HCT116 (cell line): ENCODE data around the gene EIF3I. TPM values are rescaled to one million over a fixed set of nuclear protein-coding genes. Genes with fewer than 3 reads are reported as not detected.

ENCODE experiments used
- ATAC-seq: fragments of 200-7000 bp; cut with Tn5 transposase; 2 replicates; pipeline ENCODE4 v1.9.1; 2020; ENCODE audit warnings: mild to moderate bottlenecking, moderate library complexity
- BruUV-seq: library from RNA; stranded (reverse); fragments of 400-500 nt; replicated peaks from 2 replicates; lab custom pipeline; 2021; lab: Mats Ljungman, UMichigan
- CTCF ChIA-PET: fragments of 300-600 bp; sonication (Branson Sonifier 250); formaldehyde crosslinking; loops from one replicate; lab custom pipeline; 2021; ENCODE audit warnings: antibody characterized with exemption; lab: Charles Lee
- POLR2A ChIA-PET: fragments of 300-600, 350-600 bp; sonication (Branson Sonifier 250); formaldehyde crosslinking; loops from one replicate; lab custom pipeline; 2021; ENCODE audit warnings: antibody characterized with exemption; lab: Charles Lee
- RAD21 ChIA-PET, 2 experiments: fragments of 300-600 bp; sonication (Branson Sonifier 250); formaldehyde crosslinking; loops; one replicate each; lab custom pipeline; 2023; ENCODE audit warnings: low total read pairs in 2 of 2; ENCODE audit not compliant: uncharacterized antibody in 2 of 2, unreplicated experiment in 2 of 2, low non-redundant PET in 1 of 2; lab: Charles Lee
- DNase-seq: peaks from one replicate; pipeline ENCODE4 v3.0.0-alpha.2; 2010; ENCODE audit warnings: low read depth, low spot score
- H2AFZ ChIP-seq: fragments of 200-600 bp; shearing (Covaris generic), sonication (generic); 2 replicates; pipeline ENCODE4 v1.6.1; 2017; ENCODE audit warnings: low read depth, mixed run types, mixed read lengths, antibody characterized with exemption, low read length; ENCODE audit not compliant: poor library complexity, severe bottlenecking
- H3K27ac ChIP-seq: 2 replicates; pipeline ENCODE4 v1.5.1; 2012; ENCODE audit warnings: low read depth, low read length
- H3K27me3 ChIP-seq: fragments of 200-600 bp; sonication (generic); 2 replicates; pipeline ENCODE4 v1.6.1; 2016; ENCODE audit warnings: mixed run types, low read length, mixed read lengths; ENCODE audit not compliant: insufficient read depth
- H3K36me3 ChIP-seq, 2 experiments: fragments of 200-500 bp in 1 of 2; fragments of 200-600 bp in 1 of 2; sonication (Bioruptor generic) in 1 of 2; sonication (generic) in 1 of 2; 2 replicates each; pipeline versions ENCODE4 v1.5.1 to v1.6.1; 2014 to 2016; ENCODE audit warnings: low read length in 2 of 2, inconsistent platforms in 1 of 2, mixed read lengths in 1 of 2, mixed run types in 1 of 2; ENCODE audit not compliant: insufficient read depth in 2 of 2, control insufficient read depth in 1 of 2
- H3K4me1 ChIP-seq, 2 experiments: fragments of 200-600 bp in 1 of 2; sonication (generic) in 1 of 2; 2 replicates each; pipeline versions ENCODE4 v1.5.1 to v1.6.1; 2012 to 2017; ENCODE audit warnings: low read length in 2 of 2, inconsistent platforms in 1 of 2, mild to moderate bottlenecking in 1 of 2, mixed read lengths in 1 of 2, mixed run types in 1 of 2, moderate library complexity in 1 of 2; ENCODE audit not compliant: insufficient read depth in 2 of 2, control insufficient read depth in 1 of 2
- H3K4me2 ChIP-seq: fragments of 200-600 bp; sonication (generic); 2 replicates; pipeline ENCODE4 v1.6.1; 2017; ENCODE audit warnings: mixed run types, low read length, mixed read lengths
- H3K4me3 ChIP-seq, 2 experiments: fragments of 200-600 bp in 1 of 2; sonication (generic) in 1 of 2; replicated peaks in 1 of 2; 2 replicates each; pipeline ENCODE4 v1.5.1; 2011 to 2016; ENCODE audit warnings: low read length in 2 of 2, control low read depth in 1 of 2, low read depth in 1 of 2, mild to moderate bottlenecking in 1 of 2, mixed read lengths in 1 of 2, mixed run types in 1 of 2
- H3K79me2 ChIP-seq: fragments of 200-600 bp; sonication (generic); 2 replicates; pipeline ENCODE4 v1.6.1; 2017; ENCODE audit warnings: mild to moderate bottlenecking, mixed run types, low read length, moderate library complexity, mixed read lengths; ENCODE audit not compliant: insufficient read depth
- H3K9ac ChIP-seq: fragments of 200-600 bp; sonication (generic); 2 replicates; pipeline ENCODE4 v1.6.1; 2016; ENCODE audit warnings: low read length, mixed read lengths
- H3K9me2 ChIP-seq: fragments of 200-600 bp; sonication (generic), shearing (Covaris generic); 2 replicates; pipeline ENCODE4 v1.6.1; 2017; ENCODE audit warnings: mixed run types, mild to moderate bottlenecking, moderate library complexity; ENCODE audit not compliant: insufficient read depth
- H3K9me3 ChIP-seq, 2 experiments: fragments of 200-500 bp in 1 of 2; fragments of 200-600 bp in 1 of 2; sonication (Bioruptor generic) in 1 of 2; sonication (generic) in 1 of 2; 2 replicates each; pipeline ENCODE4 v1.6.1; 2014 to 2017; ENCODE audit warnings: low read length in 2 of 2, mixed read lengths in 2 of 2, inconsistent platforms in 1 of 2, low read depth in 1 of 2, mild to moderate bottlenecking in 1 of 2, mixed run types in 1 of 2, moderate library complexity in 1 of 2; ENCODE audit not compliant: control insufficient read depth in 1 of 2, insufficient read depth in 1 of 2
- H4K20me1 ChIP-seq: fragments of 200-600 bp; sonication (generic), shearing (Covaris generic); 2 replicates; pipeline ENCODE4 v1.6.1; 2017; ENCODE audit warnings: mixed run types, mild to moderate bottlenecking, moderate library complexity; ENCODE audit not compliant: insufficient read depth
- ATF3 ChIP-seq: IDR thresholded peaks from 2 replicates; pipeline ENCODE4 v1.6.1; 2012
- CBX3 ChIP-seq: IDR thresholded peaks from 2 replicates; pipeline ENCODE4 v1.6.1; 2012; ENCODE audit warnings: low read depth
- CTCF ChIP-seq, 3 experiments: fragments of 200-600 bp in 1 of 3; sonication (generic) in 1 of 3; IDR thresholded peaks in 2 of 3; conservative IDR thresholded peaks in 1 of 3; 2 replicates each; pipeline ENCODE4 v1.5.1; 2012 to 2017; ENCODE audit warnings: low read depth in 2 of 3, low read length in 2 of 3, antibody characterized with exemption in 1 of 3, borderline replicate concordance in 1 of 3, control low read depth in 1 of 3, mild to moderate bottlenecking in 1 of 3, mixed read lengths in 1 of 3, mixed run types in 1 of 3, moderate library complexity in 1 of 3; ENCODE audit not compliant: insufficient read depth in 1 of 3
- ELF1 ChIP-seq: IDR thresholded peaks from 2 replicates; pipeline ENCODE4 v1.6.1; 2012; ENCODE audit warnings: low read depth, borderline replicate concordance
- EZH2 ChIP-seq: fragments of 200-600 bp; sonication (generic); IDR thresholded peaks from 2 replicates; pipeline ENCODE4 v1.6.1; 2017; ENCODE audit warnings: antibody characterized with exemption, mixed run types
- MAX ChIP-seq: IDR thresholded peaks from 2 replicates; pipeline ENCODE4 v1.6.1; 2012
- POLR2A ChIP-seq: IDR thresholded peaks from 2 replicates; pipeline ENCODE4 v1.7.0; 2011; ENCODE audit warnings: borderline replicate concordance; ENCODE audit not compliant: insufficient read depth, insufficient read length; ENCODE audit errors: extremely low read depth
- POLR2AphosphoS5 ChIP-seq: IDR thresholded peaks from 2 replicates; pipeline ENCODE4 v1.6.1; 2011; ENCODE audit warnings: mild to moderate bottlenecking, low read depth, low read length, moderate library complexity
- RAD21 ChIP-seq: IDR thresholded peaks from 2 replicates; pipeline ENCODE4 v1.6.1; 2012; ENCODE audit warnings: low read depth, mild to moderate bottlenecking
- REST ChIP-seq: IDR thresholded peaks from 2 replicates; pipeline ENCODE4 v1.6.1; 2012; ENCODE audit warnings: low read depth
- SIN3A ChIP-seq: IDR thresholded peaks from 2 replicates; pipeline ENCODE4 v1.6.1; 2012; ENCODE audit warnings: low read depth
- SP1 ChIP-seq: IDR thresholded peaks from 2 replicates; pipeline ENCODE4 v1.6.1; 2012; ENCODE audit warnings: low read depth
- SRF ChIP-seq: IDR thresholded peaks from 2 replicates; pipeline ENCODE4 v1.6.1; 2012; ENCODE audit warnings: low read depth
- TCF7L2 ChIP-seq: IDR thresholded peaks from 2 replicates; pipeline ENCODE4 v1.7.0; 2011; ENCODE audit warnings: borderline replicate concordance, inconsistent platforms; ENCODE audit not compliant: insufficient read depth, insufficient read length; ENCODE audit errors: extremely low read depth
- ZFX ChIP-seq: fragments of 450-650 bp; IDR thresholded peaks from 2 replicates; pipeline ENCODE4 v1.6.1; 2017
- ZNF274 ChIP-seq: fragments of 200-500 bp; sonication (Bioruptor generic); IDR thresholded peaks from 2 replicates; pipeline ENCODE4 v1.6.1; 2014; ENCODE audit warnings: mild to moderate bottlenecking, low read depth, low read length, inconsistent platforms
- intact Hi-C: fragments of 100-400 bp; cut with micrococcal nuclease; formaldehyde crosslinking; loops from 2 replicates; pipeline ENCODE4 v1.10.0; 2022
- total RNA-seq: library from RNA; stranded (reverse); gene quantifications from one replicate; pipeline ENCODE4 v1.2.1, GENCODE V29; 2021; ENCODE audit not compliant: unreplicated experiment

The EIF3I gene
- total RNA-seq, 1 experiment from 2014 or later: 323 TPM

GRCh38 chr1:32276032-32276782 is 54.0 kb downstream of the EIF3I start:
- Histone ChIP-seq H3K9me3 (no peaks in the 10 kb centered on the region), H3K9me2 (no peaks in the 10 kb centered on the region), H3K36me3 (no peaks in the 10 kb centered on the region), H3K4me3 (no peak overlapping the region), H3K4me1 (peaks cover 4 to 9% of the 10 kb centered on the region in 2 experiments; a peak in 2 of 4 replicates), H3K27me3 (no peaks in the 10 kb centered on the region), H3K4me2 (no peak overlapping the region), H3K9ac (no peak overlapping the region), H3K79me2 (no peaks in the 10 kb centered on the region), H3K27ac (no peak overlapping the region), H4K20me1 (no peaks in the 10 kb centered on the region), H2AFZ (no peak overlapping the region)
- ChIA-PET POLR2A (no interaction called here), RAD21 (no interaction called here), CTCF (no interaction called here)
- no TSS peak for BruUV-seq
- intact Hi-C loops: no loop called here
- no peak for ATAC-seq
- DNase-seq: no peak
- no peak for TF ChIP-seq SP1
- TF ChIP-seq REST: no peak
- no peak for TF ChIP-seq ZNF274
- TF ChIP-seq TCF7L2: no peak
- TF ChIP-seq POLR2AphosphoS5: no peak
- TF ChIP-seq MAX: no peak
- no peak for TF ChIP-seq SRF
- no peak for TF ChIP-seq ZFX
- no peak for TF ChIP-seq EZH2
- no peak for TF ChIP-seq ATF3
- TF ChIP-seq RAD21: no peak
- no peak for TF ChIP-seq SIN3A
- no peak for TF ChIP-seq ELF1
- TF ChIP-seq CBX3: no peak
- no peak for TF ChIP-seq CTCF (IDR thresholded peaks at IDR 0.05 in 2 of 3, conservative IDR thresholded peaks at IDR 0.05 in 1 of 3; ENCODE audit: borderline replicate concordance in 1 of 3, insufficient read depth in 1 of 3, low read depth in 2 of 3, low read length in 2 of 3)
- TF ChIP-seq POLR2A: no peak
